GM13977 (cell line): Measurements from ENCODE around the gene CSTB.

Source experiments
- DNase-seq: peaks from one replicate; pipeline ENCODE4 v3.0.0; 2012; ENCODE audit warnings: low spot score
- CTCF ChIP-seq: IDR thresholded peaks from 2 replicates; pipeline ENCODE4 v1.5.1; 2012; ENCODE audit warnings: mild to moderate bottlenecking, control low read depth; ENCODE audit not compliant: insufficient read depth; ENCODE audit errors: extremely low read depth, missing control alignments
- in situ Hi-C: fragments of 300-500 bp; cut with MboI; formaldehyde crosslinking; loops from one replicate; pipeline ENCODE4 v1.12.0; 2022; ENCODE audit warnings: low sequenced_read_pairs, low pct_unique_long_range_greater_than_20kb, mixed read lengths, inconsistent platforms; ENCODE audit not compliant: unreplicated experiment

The CSTB gene

DNA sequence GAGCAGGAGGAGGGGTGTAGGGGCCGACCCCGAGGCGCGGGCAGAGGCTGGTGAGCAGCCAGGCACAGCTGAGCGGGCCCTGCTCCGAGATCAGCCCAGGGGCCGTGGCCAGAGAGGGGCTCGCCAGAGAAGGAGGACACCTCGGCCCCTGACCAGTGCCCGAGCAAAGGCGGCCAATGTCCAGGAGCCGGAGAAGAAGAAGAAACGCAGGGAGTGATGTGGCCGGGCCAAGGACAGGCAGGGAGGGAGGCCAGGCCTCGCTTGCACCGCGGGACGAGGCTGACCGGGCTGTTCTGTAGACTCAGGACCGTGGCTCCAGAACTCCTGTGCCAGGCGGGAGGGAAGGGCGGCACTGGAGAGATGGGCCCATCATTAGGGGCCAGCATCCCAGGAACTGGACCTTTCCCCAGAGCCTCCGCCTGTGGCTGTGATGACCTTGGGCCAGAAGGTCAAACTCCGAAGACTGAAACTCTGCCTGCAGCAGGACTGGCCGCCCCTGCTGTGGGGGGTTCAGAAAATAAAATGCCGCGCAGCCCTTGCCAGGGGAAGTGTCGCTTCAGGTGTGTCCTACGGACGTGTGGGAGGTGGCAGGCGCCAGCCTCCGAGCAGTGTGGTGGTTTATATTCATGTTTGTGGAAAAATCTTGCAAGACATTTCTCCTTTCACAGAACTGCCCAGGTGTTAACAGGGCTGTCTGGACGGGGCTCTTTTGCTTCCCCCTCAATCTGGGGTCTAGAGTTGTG is 27.6 kb upstream of the CSTB start:
- TF ChIP-seq CTCF, result no peak
- no peak for DNase-seq
- in situ Hi-C loops, result no loop called here

- no peak for DNase-seq
- in situ Hi-C loops, result no loop called here
- no peak for TF ChIP-seq CTCF
Observed at GRCh38 chr21:43802713-43803313, 26.7 kb upstream of the CSTB start.

DNA sequence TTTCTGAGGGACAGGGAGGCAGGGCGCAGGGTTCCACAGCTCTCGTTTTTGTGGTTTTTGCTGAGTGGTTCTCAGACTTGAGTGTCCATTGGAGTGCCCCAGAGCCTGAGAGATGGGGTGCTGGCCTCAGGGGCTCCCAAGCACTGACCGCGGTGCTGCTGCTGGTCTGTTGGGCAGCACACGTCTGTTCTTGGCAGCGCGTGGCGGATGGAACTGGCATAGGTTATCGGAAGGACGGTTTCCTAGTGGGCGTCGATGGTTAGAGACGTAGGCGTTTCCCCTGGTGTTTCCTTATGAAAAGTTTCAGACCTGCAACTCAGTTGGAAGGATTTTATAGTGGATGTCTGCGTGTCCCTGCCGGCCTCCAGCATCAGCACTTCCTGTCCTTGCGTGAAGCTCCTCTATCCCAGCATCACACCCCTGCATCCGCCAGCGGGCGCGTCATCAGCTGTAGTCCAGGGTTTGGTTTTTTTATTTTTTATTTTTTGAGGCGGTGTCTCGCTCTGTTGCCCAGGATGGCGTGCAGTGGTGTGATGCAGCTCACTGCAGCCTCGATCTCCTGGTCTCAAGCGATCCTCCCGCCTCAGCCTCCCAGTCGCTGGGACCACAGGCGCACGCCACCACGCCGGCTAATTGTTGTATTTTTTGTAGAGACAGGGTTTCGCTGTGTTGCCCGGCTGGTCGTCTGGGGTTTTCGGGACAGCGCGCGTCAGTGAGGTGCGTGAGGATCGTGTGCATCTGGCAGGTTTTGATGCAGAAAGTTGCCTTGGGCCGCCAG is 25.1 kb upstream of the CSTB start:
- no peak for TF ChIP-seq CTCF
- in situ Hi-C loops, result no loop called here
- no peak for DNase-seq

DNA sequence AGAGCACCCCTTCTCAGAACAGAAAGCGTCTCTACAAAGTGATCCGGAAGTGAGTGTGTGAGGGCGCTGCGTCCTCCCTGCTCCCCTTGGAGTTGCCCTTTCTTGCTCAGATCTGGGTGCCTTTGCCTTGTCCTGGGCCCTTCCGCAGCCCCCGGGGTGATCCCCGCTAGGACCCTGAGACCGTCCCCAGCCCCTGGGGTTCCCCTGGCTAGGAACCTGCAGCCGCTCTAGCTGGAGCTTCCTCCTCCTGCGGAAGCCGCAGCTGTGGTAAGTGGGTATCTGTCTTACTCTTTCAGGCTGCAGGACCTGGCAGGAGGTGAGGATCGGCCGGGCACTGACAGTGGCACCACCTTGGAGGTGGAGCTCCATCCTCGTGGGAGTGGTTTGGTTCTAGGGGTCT is 24.5 kb upstream of the CSTB start:
- TF ChIP-seq CTCF, result no peak

DNA sequence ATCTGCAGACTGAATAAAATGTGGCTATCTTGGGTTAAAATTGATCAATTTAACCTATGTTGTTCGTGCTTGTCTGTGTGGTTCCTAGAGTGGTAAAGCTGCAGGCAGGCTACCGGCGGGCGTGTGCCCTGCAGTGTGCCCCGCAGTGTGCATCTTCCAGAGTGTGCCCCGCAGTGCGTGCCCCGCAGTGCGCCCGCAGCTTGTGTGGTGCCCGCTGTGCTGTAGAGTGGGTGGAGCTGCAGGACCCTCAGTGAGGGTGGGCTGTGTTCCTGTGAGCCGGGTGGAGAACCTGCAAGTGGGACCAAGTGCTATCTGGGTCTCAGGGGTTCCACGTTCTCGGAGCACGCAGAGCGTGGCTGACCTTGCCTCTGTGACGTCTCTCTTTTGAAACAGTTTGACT is 24.0 kb upstream of the CSTB start:
- TF ChIP-seq CTCF, result no peak
- DNase-seq, result no peak
- in situ Hi-C loops, result no loop called here

More for the DNA sequence above, 24.5 kb upstream of the CSTB start:
- DNase-seq, result no peak
- in situ Hi-C loops, result no loop called here

- in situ Hi-C loops, result no loop called here
Observed at GRCh38 chr21:43799301-43799840, 23.3 kb upstream of the CSTB start.

More at GRCh38 chr21:43799301-43799840, 23.3 kb upstream of the CSTB start:
- DNase-seq, result no peak
- no peak for TF ChIP-seq CTCF
